GM12873 (cell line): ENCODE measurements around the gene SLC48A1.

Experiments
- TF ChIP-seq, protein P1 (sequence below): IDR thresholded peaks from 2 replicates; pipeline ENCODE4 v1.5.1; 2012; ENCODE audit warnings: low read depth, mild to moderate bottlenecking, moderate library complexity, low read length, control low read depth; ENCODE audit not compliant: insufficient read depth; ENCODE audit errors: missing control alignments

Gene SLC48A1

GRCh38 chr12:47750229-47750798 lies 22.7 kb upstream of the SLC48A1 start:
- TF ChIP-seq, protein P1, sequence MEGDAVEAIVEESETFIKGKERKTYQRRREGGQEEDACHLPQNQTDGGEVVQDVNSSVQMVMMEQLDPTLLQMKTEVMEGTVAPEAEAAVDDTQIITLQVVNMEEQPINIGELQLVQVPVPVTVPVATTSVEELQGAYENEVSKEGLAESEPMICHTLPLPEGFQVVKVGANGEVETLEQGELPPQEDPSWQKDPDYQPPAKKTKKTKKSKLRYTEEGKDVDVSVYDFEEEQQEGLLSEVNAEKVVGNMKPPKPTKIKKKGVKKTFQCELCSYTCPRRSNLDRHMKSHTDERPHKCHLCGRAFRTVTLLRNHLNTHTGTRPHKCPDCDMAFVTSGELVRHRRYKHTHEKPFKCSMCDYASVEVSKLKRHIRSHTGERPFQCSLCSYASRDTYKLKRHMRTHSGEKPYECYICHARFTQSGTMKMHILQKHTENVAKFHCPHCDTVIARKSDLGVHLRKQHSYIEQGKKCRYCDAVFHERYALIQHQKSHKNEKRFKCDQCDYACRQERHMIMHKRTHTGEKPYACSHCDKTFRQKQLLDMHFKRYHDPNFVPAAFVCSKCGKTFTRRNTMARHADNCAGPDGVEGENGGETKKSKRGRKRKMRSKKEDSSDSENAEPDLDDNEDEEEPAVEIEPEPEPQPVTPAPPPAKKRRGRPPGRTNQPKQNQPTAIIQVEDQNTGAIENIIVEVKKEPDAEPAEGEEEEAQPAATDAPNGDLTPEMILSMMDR = no peak

DNA sequence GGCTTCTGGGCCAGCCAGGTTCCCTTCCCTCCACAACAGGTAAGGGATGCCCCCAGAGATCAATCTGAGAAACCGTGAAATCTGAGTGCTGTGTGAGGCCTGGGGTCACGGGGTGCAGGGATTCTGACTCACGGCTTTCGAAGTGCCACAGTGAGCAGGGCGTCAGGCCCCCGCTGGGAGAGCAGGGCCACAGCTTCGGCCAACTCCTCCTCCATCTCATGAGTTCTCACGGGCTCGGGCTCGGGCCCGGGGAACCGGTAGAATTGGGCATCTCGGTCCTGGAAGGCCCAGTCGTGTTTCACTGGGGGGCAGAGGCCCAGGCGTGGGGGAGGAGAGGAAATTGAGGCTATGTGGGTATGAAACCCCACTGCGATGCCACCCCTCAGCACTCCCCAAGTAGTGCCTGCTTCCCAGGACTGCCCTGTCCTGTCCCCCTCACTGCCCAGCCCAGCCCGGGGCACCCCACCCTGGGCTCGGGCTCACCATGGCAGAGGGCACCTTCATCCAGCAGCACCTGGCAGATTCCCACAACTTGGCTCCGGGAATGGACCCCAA lies 22.0 kb upstream of the SLC48A1 start:
- TF ChIP-seq, protein P1 = no peak

DNA sequence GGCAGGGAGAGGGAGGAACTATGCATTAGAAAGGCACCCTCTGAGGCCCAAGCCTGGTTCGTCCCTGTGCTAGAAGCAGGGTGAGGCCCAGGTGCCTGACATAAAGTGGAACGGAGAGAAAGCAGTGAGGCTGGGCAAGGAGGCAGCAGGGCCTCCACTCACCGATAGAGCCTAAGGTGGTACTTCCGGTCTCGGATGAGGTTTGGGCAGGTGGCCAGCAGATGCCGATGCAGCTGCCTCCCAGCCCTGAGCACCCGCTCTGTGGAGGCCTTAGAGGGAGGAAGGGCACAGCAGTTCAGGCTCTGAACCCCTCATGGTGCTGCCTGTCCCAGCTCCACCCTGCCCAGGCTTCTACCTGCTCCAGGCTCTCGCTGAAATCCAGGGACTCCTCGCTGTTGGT lies 21.5 kb upstream of the SLC48A1 start:
- TF ChIP-seq, protein P1 = no peak

GRCh38 chr12:47752121-47752520 lies 20.9 kb upstream of the SLC48A1 start:
- TF ChIP-seq, protein P1 = no peak

DNA sequence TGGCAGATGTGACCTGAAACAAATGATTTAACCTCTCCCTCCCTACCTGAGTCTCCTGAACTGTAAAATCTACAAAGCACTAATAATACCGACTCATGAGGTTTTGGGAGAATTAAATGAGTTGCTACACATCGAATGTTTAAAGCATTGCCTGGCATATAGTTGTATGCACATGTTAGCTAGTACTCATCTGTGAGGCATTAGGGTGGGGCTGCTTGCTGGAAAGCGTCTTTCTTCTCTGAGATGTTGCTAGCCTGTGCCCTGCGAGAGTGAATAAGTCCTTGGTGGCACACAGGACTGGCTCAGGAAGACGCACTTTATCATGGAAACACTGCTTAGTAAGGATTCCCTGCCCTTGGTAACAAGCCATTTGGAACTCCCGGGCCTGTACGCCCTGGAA lies 20.5 kb upstream of the SLC48A1 start:
- TF ChIP-seq, protein P1 = no peak

DNA sequence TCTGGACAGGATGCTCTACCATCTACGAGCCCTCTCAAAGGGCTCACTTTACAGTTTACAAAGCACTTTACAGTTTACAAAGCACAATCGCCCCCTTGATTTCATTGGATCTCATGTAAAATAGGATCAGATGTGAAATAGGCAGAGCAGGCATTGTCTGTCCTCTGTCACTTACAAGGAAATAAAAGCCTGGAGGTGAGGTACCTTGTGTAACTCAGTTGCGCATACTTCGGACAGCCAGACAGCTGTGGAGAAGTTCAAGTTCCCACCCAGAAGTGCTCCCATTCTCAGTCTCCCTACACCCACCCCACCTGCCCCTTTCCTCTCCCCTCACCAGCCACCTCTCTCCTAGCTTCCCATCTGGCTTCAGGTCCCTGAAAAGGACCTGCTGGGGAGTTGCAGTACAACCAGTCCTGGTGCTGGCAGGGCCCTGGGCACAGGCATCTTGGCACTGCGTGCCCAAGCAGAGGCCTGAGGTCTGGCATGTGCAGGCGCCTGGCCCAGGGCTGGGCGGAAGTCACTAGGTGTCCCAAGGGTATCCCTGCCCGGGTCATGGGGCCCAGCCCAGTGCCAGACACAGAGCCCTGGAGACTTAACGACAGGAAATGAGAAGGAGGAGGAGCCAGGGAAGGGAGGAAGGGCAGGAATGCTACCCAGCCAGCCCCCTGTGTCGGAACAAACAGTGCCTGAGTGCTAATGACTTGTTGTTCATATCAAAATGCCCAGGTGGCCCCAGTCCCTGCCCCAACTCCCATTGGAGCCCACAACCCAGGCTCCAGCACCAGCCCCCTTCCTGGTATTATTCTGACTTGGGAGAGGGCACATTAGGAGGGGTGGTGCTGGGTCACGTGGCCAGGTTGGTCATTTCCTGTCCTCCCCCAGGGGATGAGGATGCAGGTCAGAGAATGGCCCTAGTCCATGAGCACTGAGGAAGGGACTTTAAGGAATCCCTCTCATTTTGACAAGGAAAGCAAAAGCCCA lies 19.7 kb upstream of the SLC48A1 start:
- TF ChIP-seq, protein P1 = no peak

DNA sequence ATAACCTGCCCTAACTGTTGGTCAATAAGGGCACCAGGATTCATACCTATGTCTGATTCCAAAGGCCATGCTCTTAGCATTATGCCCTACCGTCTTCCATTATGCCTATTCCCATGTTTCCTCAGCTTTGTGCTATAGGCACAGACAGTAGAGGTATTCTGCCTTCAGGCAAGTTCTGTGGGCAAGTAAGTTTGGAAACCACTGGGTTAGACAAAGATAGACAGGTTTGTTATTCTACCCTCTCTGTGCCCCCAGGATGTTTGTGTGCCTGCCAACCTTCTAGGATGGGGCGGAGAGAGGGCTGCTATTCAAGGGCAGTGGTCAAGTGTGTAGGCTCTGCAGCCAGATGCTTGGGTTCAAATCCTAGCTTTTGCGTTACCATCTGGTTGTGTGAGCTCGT lies 18.9 kb upstream of the SLC48A1 start:
- TF ChIP-seq, protein P1 = no peak
